PFSK-1 (cell line): ENCODE data around the gene DICER1.

Experiments
- FOXP2 ChIP-seq: optimal IDR thresholded peaks from 2 replicates; pipeline ENCODE3; 2011; ENCODE audit warnings: borderline replicate concordance, control low read depth, inconsistent platforms; ENCODE audit not compliant: insufficient read depth; ENCODE audit errors: extremely low read length, extremely low read depth
- POLR2AphosphoS5 ChIP-seq: IDR thresholded peaks from 2 replicates; pipeline ENCODE4 v1.6.1; 2012; ENCODE audit warnings: low read depth, mild to moderate bottlenecking, control low read depth, low read length, moderate library complexity
- SIN3A ChIP-seq: IDR thresholded peaks from 2 replicates; pipeline ENCODE4 v1.6.1; 2012; ENCODE audit warnings: mild to moderate bottlenecking, low read length, moderate library complexity, borderline replicate concordance; ENCODE audit not compliant: insufficient read depth
- TAF1 ChIP-seq: IDR thresholded peaks from 2 replicates; pipeline ENCODE4 v1.6.1; 2012; ENCODE audit warnings: low read length, control low read depth, borderline replicate concordance; ENCODE audit not compliant: insufficient read depth
- TF ChIP-seq, protein P1 (sequence below), 2 experiments: IDR thresholded peaks; 2 replicates each; pipeline versions ENCODE4 v1.6.1 to v1.8.0; 2011 to 2012; ENCODE audit warnings: low read depth in 2 of 2, low read length in 2 of 2, control low read depth in 1 of 2, inconsistent platforms in 1 of 2, mild to moderate bottlenecking in 1 of 2, moderate library complexity in 1 of 2; ENCODE audit not compliant: insufficient read depth in 1 of 2

Gene DICER1

DNA sequence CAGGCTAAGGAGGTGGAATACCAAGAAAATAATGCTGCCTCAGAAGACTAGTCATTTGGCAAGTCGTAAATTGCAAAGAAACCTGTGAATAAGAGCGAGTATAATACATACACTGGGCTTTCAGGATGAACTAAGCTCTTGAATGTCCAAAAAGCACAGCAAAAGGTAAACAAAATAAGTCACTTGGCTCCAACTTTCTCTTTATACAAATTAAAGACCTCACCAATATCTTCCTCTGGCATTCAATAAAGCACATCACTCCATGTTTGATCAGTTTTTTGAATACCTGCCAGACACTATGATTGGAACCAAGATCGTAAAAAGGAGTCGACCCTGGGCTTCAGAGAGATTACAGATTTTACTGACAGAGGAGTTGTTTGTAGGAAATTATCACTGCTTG, 3.5 kb downstream of the DICER1 start:
- TF ChIP-seq SIN3A (no peak), POLR2AphosphoS5 (no peak), FOXP2 (no peak), TAF1 (no peak)
- TF ChIP-seq, protein P1, sequence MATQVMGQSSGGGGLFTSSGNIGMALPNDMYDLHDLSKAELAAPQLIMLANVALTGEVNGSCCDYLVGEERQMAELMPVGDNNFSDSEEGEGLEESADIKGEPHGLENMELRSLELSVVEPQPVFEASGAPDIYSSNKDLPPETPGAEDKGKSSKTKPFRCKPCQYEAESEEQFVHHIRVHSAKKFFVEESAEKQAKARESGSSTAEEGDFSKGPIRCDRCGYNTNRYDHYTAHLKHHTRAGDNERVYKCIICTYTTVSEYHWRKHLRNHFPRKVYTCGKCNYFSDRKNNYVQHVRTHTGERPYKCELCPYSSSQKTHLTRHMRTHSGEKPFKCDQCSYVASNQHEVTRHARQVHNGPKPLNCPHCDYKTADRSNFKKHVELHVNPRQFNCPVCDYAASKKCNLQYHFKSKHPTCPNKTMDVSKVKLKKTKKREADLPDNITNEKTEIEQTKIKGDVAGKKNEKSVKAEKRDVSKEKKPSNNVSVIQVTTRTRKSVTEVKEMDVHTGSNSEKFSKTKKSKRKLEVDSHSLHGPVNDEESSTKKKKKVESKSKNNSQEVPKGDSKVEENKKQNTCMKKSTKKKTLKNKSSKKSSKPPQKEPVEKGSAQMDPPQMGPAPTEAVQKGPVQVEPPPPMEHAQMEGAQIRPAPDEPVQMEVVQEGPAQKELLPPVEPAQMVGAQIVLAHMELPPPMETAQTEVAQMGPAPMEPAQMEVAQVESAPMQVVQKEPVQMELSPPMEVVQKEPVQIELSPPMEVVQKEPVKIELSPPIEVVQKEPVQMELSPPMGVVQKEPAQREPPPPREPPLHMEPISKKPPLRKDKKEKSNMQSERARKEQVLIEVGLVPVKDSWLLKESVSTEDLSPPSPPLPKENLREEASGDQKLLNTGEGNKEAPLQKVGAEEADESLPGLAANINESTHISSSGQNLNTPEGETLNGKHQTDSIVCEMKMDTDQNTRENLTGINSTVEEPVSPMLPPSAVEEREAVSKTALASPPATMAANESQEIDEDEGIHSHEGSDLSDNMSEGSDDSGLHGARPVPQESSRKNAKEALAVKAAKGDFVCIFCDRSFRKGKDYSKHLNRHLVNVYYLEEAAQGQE (IDR thresholded peaks at IDR 0.05; ENCODE audit: insufficient read depth in 1 of 2, low read depth in 2 of 2, low read length in 2 of 2): no peak

DNA sequence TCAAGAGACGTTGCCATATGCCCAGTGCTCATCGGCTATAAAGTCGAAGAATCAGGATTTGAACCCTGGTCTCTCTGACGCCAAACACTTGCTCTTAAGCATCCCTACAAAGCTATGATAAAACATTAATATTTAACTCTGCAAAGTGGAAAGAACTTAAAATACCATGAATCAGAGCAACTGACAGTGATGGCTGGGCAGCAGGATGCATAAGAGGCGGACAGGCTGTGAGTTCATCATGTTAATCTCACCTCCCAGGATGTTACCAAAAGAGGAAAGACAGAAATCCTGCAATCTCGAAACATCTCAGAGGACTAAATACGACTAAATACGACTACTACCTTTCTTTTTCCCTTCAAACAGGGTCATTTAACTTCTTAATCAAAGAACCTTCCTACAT, 5.8 kb downstream of the DICER1 start:
- TF ChIP-seq, protein P1 (IDR thresholded peaks at IDR 0.05; ENCODE audit: insufficient read depth in 1 of 2, low read depth in 2 of 2, low read length in 2 of 2): no peak
- TF ChIP-seq FOXP2 (no peak), POLR2AphosphoS5 (no peak), SIN3A (no peak), TAF1 (no peak)

DNA sequence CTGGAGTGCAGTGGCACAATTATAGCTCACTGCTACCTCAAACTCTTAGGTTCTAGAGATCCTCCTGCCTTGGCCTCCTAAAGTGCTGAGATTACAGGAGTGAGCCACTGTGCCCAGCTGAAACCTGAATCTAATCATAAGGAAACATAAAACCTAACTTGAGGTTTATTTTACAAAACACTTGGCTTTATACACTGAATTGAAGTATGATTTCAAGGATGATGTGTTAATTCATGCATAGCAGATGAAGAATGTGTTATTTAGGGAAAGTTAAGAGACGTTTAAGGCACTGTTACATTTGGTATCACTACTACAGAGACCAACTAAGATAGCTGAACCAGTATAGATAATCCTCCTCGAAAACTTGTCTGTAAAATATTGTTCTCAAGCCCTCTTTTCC, 6.4 kb downstream of the DICER1 start:
- TF ChIP-seq TAF1 (no peak), FOXP2 (no peak), POLR2AphosphoS5 (no peak), SIN3A (no peak)
- TF ChIP-seq, protein P1 (IDR thresholded peaks at IDR 0.05; ENCODE audit: insufficient read depth in 1 of 2, low read depth in 2 of 2, low read length in 2 of 2): no peak

DNA sequence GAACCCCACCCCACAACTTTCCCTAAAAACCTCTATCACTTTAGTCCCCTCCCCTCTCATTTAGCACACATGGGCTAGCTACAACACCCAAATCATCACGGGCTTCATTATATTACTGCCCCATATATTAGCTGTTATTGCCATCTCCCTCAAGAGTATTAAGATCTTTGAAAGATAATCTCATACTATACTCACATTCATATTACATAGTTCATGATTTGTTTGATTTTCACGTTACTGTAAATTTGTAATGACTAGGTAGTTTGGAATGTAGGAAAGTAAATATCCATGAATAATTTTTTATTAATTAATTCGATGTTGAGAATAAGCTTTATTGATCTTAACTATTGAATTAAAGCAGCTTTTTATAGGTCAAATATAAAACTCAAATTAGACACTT, 7.9 kb downstream of the DICER1 start:
- TF ChIP-seq SIN3A (no peak), TAF1 (no peak), POLR2AphosphoS5 (no peak), FOXP2 (no peak)
- TF ChIP-seq, protein P1 (IDR thresholded peaks at IDR 0.05; ENCODE audit: insufficient read depth in 1 of 2, low read depth in 2 of 2, low read length in 2 of 2): no peak

DNA sequence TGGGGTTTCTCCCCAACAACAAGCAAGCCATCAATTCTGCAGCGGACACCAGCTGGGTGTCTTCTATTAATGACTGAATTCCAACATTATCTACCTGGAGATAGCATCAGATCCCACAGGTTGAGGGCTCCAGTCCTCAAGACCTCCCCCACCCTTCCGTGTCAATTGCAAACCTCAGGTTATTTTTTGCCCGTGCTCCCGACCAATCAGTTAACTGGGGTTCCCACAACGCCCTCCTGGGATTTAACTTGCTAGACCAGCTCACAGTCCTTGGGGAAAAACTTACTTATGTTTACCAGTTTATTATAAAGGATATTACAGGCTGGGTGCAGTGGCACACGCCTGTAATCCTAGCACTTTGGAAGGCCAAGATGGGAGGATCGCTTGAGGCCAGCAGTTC, 9.7 kb downstream of the DICER1 start:
- TF ChIP-seq POLR2AphosphoS5 (no peak), SIN3A (no peak), FOXP2 (no peak), TAF1 (no peak)
